GM15510 (cell line): ENCODE results near the gene ADRA2C.

Experiments used
- POLR2A ChIP-seq: IDR thresholded peaks from 3 replicates; pipeline ENCODE4 v1.6.1; 2011; ENCODE audit warnings: borderline replicate concordance; ENCODE audit not compliant: insufficient read length; ENCODE audit errors: extremely low read depth

ADRA2C gene

DNA sequence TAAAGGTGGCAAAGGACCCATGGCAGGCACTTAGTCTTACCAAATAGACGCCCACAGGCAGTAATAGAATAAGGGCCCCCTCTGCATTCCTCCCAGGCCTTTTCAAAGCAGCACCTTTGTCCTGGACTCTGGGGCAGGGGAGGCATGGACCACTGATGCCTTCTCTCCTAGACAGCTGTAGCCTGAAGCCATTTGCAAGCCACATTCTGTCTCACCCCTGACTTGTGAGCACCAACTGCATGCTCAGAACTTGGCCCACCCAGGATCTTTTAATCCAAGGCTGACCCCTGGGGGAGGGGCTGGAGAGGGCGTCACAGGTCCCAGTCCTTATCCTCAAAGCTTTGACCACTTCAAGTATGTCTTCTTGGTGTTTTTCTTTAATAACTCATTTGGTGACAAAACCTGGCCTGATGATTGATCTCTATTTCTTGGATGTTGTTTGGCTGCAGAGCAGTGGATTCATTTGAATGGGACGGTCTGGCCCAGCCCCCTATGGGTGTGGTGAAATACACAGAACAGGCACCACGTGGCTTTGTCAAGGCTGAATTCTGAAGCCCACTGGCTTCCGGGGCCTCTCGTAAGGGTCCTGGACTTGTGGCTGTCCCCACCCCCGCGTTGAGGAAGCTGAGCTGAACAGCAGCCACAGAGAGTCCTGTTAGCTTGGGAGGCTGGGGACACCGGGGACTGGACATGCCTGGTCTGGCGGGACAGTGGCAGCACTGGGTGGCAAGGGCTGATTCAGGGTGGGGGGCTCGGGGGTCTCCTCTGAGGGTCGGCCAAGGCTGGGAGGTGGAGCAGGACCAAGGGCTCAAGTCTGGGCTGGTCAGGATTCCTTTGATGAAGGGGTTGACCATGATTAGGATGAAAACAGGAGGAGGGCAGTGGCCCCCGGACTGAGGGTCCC is 36.6 kb downstream of the ADRA2C start:
- TF ChIP-seq POLR2A: no peak

DNA sequence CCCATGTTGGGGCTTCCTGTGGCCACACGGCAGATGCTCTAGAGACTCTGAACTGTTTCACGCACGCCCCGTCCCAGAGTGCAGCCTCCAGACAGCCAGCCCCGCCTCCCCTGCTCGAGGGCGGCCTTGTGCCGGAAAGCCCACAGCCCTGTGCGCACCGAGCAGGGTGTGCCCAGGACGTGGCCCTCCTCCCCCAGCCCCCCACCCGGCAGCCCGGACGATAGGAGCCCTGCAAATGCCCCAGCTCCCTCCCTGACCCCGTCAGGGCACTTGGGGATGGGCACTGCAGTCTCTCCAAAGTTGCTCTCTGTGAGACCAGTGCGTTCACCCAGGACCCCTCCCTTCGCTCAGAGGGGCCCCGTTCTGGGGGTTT is 37.3 kb downstream of the ADRA2C start:
- no peak for TF ChIP-seq POLR2A

DNA sequence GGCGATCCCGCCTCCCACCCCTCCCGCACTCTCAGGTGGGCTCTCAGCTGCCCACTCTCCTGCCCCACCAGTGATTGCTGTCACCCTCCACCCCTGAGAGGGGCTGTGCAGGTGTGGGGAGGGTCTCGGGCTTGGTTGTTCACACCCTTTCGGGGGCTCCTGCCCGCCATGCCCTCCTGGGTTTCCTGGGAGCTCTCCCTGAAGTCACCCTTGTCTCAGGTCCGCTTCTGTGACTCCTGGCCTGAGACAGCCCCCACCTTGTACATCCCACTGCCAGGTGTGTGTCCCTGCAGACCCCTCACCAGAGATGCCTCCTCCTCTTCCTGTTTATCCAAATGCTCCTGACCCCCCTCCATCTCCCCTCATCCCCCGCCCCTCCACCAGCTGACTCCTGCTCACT is 37.8 kb downstream of the ADRA2C start:
- no peak for TF ChIP-seq POLR2A

DNA sequence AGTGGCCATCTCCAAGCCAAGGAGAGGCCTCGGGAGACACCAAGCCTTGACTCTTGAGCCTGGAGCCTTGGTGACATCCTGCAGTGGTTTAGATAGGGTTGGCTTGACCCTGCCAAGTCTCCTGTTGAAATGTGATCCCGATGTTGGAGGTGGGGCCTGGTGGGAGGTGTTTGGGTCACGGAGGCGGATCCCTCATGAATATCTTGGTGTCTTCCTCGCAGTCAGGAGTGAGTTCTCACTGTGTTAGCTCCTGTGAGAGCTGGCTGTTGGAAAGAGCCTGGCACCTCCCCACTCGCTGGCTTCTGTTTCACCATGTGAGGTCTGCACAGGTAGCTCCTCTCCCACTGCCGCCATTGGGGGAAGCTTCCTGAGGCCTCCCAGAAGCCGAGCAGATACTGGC is 38.8 kb downstream of the ADRA2C start:
- no peak for TF ChIP-seq POLR2A

DNA sequence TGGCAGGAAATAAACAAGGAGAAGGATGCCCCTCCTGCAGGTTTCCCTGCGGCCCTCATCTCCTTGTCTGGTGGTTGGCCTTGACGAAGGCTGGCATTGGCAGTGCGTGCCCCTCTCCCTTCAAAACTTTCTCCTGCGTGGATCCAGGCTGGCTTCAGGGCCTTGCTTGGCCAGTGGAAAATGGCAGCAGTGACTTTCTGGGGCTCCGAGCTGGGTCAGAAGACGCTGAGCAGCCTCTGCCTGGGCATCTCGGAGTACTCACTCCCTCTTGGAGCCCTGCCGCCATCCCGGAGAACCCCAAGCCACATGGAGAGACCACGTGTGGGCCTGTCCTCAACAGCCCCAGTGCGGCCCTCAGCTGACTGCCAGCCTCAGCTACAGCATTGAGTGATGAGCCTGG is 39.5 kb downstream of the ADRA2C start:
- TF ChIP-seq POLR2A: no peak

DNA sequence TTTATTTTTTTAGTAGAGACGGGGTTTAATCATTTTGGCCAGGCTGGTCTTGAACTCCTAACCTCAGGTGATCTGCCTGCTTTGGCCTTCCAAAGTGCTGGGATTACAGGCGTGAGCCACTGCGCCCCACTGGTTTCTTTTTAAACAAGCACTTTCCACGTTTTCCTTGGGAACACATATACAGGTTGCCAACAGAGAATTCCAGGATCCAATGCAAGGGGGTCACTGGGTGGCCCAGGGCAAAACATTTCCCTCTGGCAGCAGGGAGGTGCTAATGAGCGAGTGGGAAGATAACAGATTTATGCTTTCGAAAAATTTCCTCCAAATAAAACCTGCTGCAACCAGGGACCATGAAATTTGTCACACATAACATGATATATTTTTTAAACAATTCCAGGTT is 41.1 kb downstream of the ADRA2C start:
- no peak for TF ChIP-seq POLR2A

DNA sequence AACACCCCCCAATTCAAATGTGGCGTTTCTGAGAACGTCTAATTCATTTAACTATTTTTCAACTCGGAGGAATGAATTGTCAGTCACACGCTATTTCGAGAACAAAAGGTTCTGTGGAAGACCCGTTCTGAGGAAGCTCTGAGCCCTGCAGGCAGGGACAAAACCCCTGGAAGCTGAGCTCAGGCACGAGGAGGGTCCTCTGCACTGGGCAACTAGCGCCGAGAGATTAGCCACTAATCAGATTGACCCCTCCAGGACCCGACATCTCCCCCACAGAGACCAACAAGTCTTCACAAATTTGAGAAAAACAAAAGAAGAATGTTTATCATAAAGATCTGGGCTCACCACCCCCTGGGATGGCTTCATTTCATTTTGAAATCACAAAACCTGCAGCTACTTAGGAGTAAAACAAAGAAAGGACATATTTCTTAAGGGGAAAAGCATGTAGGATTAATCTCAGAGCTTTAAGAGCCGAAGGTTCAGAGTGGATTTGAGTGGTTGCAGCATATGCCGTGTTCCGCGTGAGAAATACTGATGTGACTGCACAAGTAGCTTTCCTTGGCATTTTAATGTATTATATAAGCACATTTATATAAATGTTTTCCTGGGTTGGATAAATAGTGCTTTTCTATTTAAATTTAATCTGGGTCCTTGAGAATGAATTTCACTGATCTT is 41.8 kb downstream of the ADRA2C start:
- no peak for TF ChIP-seq POLR2A

DNA sequence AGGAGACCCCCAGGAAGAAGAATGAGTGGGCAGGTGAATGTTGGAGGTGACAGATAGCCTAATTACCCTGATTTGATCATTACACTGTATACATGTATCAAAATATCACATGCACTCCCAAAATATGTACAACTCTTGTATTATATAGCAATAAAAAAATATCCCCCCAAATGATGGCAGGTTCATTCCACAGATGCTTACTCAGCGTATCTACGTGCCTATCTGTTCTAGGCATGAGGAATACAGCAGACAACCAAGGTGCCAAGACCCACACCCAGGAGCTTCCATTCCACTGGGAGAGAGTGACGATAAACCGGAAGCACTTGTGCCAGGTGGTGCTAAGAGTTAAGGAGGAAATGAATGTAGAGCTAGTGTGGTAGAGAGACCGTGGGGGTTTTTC is 42.4 kb downstream of the ADRA2C start:
- no peak for TF ChIP-seq POLR2A

DNA sequence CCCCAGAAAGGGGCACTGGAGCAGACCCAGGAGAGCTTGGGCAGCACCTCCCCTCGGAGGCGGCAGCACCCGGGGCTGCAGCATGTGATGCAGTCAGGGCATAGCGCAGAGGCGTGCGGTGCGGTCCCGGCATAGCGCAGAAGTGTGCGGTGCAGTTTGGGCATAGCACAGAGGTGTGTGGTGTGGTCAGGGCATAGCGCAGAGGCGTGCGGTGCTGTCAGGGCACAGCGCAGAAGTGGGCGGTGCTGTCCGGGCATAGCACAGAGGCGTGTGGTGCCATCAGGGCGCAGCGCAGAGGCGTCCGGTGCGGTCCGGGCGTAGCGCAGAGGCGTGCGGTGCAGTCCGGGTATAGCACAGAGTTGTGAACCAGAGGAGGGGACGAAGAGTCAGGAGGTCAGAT is 42.8 kb downstream of the ADRA2C start:
- no peak for TF ChIP-seq POLR2A

DNA sequence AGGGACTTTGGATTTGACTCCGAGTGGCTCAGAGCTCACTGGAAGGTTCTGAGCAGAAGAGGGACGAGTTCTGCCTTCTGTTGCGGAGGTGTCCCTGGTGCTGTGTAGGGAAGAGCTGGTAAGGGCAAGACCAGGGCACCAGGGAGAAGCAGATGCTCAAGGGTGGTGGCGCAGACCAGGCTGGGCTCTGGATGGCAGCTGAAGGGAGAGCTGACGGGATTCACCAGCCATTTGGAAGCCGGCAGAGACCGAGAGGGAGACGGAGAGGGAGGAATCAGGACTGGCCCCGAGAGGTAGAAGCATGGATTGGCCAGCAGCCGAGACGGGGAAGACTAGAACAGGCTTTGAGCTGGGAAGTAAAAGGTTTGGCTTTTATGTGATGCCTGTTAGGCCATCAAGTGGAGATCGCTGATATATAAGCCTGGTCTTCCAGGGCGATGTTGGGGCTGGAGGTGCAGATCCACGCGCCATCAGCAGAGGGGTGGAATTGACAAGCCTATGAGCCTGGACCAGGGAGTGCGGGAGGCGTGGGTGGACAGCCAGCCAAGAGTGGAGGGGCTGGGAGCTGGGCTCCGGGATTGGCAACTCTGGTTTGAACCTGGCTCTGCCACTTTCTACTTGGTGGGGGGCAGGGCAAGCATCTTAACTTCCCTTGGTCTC is 43.4 kb downstream of the ADRA2C start:
- no peak for TF ChIP-seq POLR2A

DNA sequence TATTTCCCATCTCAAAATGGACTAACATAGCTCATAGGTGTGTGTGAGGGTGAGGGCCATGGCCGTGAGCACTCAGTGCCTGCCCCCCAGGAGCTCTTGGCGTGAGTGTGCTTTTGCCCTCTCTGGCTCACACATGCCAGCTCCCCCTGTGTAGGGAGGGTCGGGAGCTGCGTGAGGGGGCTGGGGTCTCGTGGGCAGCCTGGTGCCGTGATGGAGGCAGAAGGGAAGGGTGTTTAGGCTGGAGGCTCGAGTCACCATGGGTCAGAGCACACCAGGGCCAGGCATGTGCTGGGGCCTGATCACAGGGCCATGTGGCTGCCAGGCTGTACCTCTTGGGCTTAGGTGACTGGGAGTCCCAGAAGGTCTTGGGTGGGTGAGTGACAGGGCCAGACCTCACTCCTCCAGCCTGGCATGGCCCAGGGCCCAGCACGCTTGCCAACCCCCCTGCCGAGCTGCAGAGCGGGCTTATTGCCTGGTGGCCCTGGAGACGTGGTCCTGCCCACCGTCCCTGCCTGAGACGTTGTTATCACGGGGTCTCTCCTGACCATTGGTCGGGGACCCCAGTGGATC is 44.0 kb downstream of the ADRA2C start:
- no peak for TF ChIP-seq POLR2A

DNA sequence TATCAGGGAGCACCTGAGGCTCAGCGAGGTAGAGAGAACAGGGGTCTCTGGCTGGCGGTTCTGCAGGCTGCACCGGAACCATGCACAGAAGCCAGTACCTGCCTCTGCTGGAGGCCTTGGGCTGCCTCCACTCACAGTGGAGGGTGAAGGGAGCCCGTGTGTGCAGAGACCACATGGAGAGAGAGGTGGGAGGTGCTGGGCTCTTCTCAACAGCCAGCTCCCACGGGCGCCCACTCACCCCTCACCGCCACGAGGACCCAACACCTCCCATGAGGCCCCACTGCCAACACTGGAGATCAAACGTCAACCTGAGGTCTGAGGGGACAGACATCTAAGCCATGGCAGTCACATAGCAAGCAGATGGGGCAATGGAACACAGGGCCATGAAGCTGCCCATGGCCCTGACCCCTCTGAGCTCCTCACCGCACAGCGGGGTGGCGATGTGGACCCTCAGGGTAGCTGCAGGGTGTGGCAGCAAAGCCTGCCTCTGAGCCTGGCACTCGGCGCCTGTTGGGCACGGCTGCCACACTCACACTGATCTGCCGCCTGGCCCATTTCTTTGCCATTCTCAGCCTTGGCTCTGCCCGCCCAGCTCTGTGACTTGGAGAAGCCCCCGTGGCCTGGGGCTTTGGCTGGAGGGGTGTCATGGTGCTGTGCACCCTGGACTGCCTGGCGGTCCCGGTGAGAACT is 44.8 kb downstream of the ADRA2C start:
- TF ChIP-seq POLR2A: no peak

DNA sequence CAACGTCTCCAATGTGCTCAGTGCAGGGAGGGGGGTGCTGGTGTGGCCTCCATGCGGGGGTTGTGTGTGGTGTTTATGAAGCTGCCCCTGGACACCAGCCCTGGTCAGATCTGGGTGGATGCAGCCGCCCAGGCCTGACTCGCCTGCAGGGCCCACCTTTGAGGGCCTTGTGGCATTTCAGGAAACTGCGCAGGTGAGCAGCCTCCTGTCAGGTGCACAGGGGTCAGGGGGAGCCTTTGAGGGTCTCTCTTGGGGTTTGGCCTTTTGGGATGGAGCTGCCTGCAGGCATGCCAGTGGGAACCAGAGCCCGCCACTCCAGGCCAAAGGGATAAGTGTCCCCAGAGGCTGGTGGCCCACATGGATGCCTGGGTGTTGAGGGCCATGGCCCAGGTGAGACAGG is 45.4 kb downstream of the ADRA2C start:
- TF ChIP-seq POLR2A: no peak

DNA sequence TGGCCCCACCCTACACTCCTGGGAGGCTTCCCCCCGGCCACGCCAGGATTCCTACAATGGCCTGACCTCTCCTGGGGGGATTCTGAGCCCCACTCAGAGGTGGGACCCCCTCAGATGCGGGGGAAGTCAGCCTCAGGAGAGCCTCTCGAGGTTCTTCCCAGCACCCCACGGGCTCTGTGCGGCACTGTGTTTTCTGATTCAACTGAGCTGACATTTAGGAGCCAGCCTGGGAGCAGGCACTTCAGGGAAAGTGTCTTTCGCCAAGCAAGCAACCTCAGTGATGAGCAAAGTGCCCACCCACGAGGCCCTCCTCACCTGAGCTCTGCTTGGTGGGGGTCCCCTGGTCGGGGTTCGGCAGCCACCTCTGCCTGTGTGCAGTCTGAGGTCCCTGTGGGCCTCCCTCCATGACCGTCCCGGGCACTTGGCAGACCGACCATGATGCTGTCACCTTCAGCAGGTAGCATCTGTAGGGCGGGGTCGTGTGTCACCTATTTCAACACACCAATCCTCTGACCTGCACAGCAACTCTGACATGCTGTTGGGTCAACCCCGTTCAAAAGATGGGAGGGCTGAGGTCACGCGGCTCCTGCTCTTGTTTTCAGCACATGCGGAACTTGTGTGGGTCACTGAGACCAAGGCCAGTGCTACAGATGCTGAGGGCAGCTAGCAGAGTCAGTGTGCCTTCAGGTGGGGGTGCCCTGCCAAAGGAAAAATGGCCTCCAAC is 46.2 kb downstream of the ADRA2C start:
- no peak for TF ChIP-seq POLR2A
